ENCODE results near the gene ATG12. TPM values are rescaled to one million over a fixed set of nuclear protein-coding genes. Genes with fewer than 3 reads are reported as not detected.

Gene ATG12
- total and polyA plus RNA-seq, 4 donors = 42.5 to 62.6 (median 48.9) TPM

DNA sequence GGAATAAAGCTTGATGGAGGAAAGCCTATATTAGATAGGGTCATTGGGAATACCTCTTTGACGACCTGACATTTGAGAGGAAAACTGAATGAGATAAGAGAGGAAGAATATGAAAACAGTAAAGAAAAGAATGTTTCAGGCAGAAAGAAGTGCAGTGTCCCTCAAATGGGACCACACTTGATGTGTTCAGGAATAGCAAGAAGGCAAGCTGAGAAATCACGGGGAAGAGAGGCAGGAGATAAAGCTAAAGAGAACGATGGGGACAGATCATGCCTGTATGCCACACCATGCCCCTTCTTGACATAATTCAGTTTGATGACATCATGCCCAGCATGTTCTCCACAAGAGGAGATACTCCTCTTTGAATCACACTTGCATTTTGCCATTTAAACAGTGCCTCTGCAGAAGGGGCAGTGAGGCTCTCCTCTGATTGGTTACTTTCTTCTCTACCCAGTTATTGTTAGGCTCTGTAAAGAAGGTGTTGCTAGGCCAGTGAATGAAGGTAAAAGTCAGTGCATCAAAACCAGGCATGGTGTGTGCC lies 8.0 kb upstream of the ATG12 start:
- H3K27ac ChIP-seq (ENCODE audit: low read depth in 1 of 2, low read length in 2 of 2) = no peak overlapping the region
- WGBS, 2 donors = 93 to 97% methylated on average over 3 of the region's 3 CpGs
- intact Hi-C loops (cut with DNase I) = loop anchor here (10.0 kb wide), 2 partner anchors 115 to 125 kb away; partner anchors contain the start of gene LVRN (in 1 of the 2)
- H3K9me3 ChIP-seq (ENCODE audit: control insufficient read depth, low read length) = no peaks in the 10 kb centered on the region
- DNase-seq = no peak
- no peak for ATAC-seq (ENCODE audit: low FRiP score)
- H3K27me3 ChIP-seq (ENCODE audit: control insufficient read depth in 1 of 2, insufficient read depth in 2 of 2, low read length in 1 of 2) = no peaks in the 10 kb centered on the region
- H3K4me1 ChIP-seq (ENCODE audit: control insufficient read depth in 1 of 2, insufficient read depth in 2 of 2, low read length in 2 of 2) = peaks cover 1 to 27% of the 10 kb centered on the region in 2 donors
- H3K4me3 ChIP-seq (ENCODE audit: low read length in 2 of 2) = no peak overlapping the region
- H3K36me3 ChIP-seq (ENCODE audit: control insufficient read depth in 1 of 2, insufficient read depth in 2 of 2, low read length in 1 of 2) = no peaks in the 10 kb centered on the region

DNA sequence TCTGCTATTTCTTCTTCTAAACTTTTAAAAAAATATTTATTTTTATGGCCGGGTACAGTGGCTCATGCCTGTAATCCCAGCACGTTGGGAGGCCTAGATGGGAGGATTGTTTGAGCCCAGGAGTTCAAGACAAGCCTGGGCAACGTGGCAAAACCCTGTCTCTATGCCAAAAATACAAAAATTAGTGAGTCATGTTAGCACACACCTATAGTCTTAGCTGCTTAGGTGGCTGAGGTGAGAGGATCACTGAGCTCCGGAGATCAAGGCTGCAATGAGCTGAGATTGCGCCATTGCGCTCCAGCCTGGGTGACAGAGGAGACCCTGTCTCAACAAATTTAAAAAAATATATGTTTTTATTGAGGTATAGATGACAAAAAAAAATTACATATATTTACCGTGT lies 5.9 kb upstream of the ATG12 start:
- H3K4me1 ChIP-seq (ENCODE audit: control insufficient read depth in 1 of 2, insufficient read depth in 2 of 2, low read length in 2 of 2) = peaks cover 1 to 29% of the 10 kb centered on the region in 2 donors
- no peaks in the 10 kb centered on the region for H3K27me3 ChIP-seq (ENCODE audit: control insufficient read depth in 1 of 2, insufficient read depth in 2 of 2, low read length in 1 of 2)
- intact Hi-C loops (cut with DNase I) = loop anchor here (10.0 kb wide), 2 partner anchors 118 to 128 kb away; partner anchors contain the start of gene LVRN (in 1 of the 2)
- WGBS, 2 donors = 78 to 79% methylated on average over 7 of the region's 7 CpGs
- H3K27ac ChIP-seq (ENCODE audit: low read depth in 1 of 2, low read length in 2 of 2) = no peak overlapping the region
- H3K36me3 ChIP-seq (ENCODE audit: control insufficient read depth in 1 of 2, insufficient read depth in 2 of 2, low read length in 1 of 2) = no peaks in the 10 kb centered on the region
- no peak overlapping the region for H3K4me3 ChIP-seq (ENCODE audit: low read length in 2 of 2)
- H3K9me3 ChIP-seq (ENCODE audit: control insufficient read depth, low read length) = no peaks in the 10 kb centered on the region
- DNase-seq = no peak
- no peak for ATAC-seq (ENCODE audit: low FRiP score)

- DNase-seq (no peak), ATAC-seq (ENCODE audit: low FRiP score) (no peak)
- peak overlapping the region; percentile 30 to 71 for H3K27ac ChIP-seq (ENCODE audit: low read depth in 1 of 2, low read length in 2 of 2)
- H3K4me3 ChIP-seq (ENCODE audit: low read length in 2 of 2) = peak overlapping the region in 1 of 2 donors; percentile 43
- intact Hi-C loops (cut with DNase I) = loop anchor here (5.0 to 10.0 kb wide), 4 partner anchors 120 to 223 kb away; partner anchors contain the start of genes ARL14EPL (in 1 of the 2) and LVRN (in 1 of the 2)
- peaks cover 0 to 20% of the 10 kb centered on the region in 2 donors for H3K4me1 ChIP-seq (ENCODE audit: control insufficient read depth in 1 of 2, insufficient read depth in 2 of 2, low read length in 2 of 2)
- 16 to 17% methylated on average over 7 of the region's 7 CpGs for WGBS, 2 donors
- H3K36me3 ChIP-seq (ENCODE audit: control insufficient read depth in 1 of 2, insufficient read depth in 2 of 2, low read length in 1 of 2) = no peaks in the 10 kb centered on the region
- no peaks in the 10 kb centered on the region for H3K27me3 ChIP-seq (ENCODE audit: control insufficient read depth in 1 of 2, insufficient read depth in 2 of 2, low read length in 1 of 2)
- no peaks in the 10 kb centered on the region for H3K9me3 ChIP-seq (ENCODE audit: control insufficient read depth, low read length)
Measured at GRCh38 chr5:115844321-115844817, 3.0 kb upstream of the ATG12 start.

- DNase-seq (no peak), ATAC-seq (ENCODE audit: low FRiP score) (no peak)
- H3K4me3 ChIP-seq (ENCODE audit: low read length in 2 of 2) = peak overlapping the region; percentile 72 to 83
- intact Hi-C loops (cut with DNase I) = loop anchor here (5.0 to 10.0 kb wide), 4 partner anchors 121 to 224 kb away; partner anchors contain the start of genes ARL14EPL (in 1 of the 2) and LVRN (in 1 of the 2)
- H3K36me3 ChIP-seq (ENCODE audit: control insufficient read depth in 1 of 2, insufficient read depth in 2 of 2, low read length in 1 of 2) = no peaks in the 10 kb centered on the region
- peaks cover 0 to 15% of the 10 kb centered on the region in 2 donors for H3K4me1 ChIP-seq (ENCODE audit: control insufficient read depth in 1 of 2, insufficient read depth in 2 of 2, low read length in 2 of 2)
- H3K27me3 ChIP-seq (ENCODE audit: control insufficient read depth in 1 of 2, insufficient read depth in 2 of 2, low read length in 1 of 2) = no peaks in the 10 kb centered on the region
- no peak overlapping the region for H3K27ac ChIP-seq (ENCODE audit: low read depth in 1 of 2, low read length in 2 of 2)
- no peaks in the 10 kb centered on the region for H3K9me3 ChIP-seq (ENCODE audit: control insufficient read depth, low read length)
- WGBS, 2 donors = 19 to 21% methylated on average over 6 of the region's 6 CpGs
Measured at GRCh38 chr5:115843444-115844130, 2.2 kb upstream of the ATG12 start.

GRCh38 chr5:115842952-115843351 lies 1.6 kb upstream of the ATG12 start:
- intact Hi-C loops (cut with DNase I) = loop anchor here (5.0 to 10.0 kb wide), 4 partner anchors 122 to 224 kb away; partner anchors contain the start of genes ARL14EPL (in 1 of the 2) and LVRN (in 1 of the 2)
- WGBS, 2 donors = 5 to 7% methylated on average over 3 of the region's 3 CpGs
- Histone ChIP-seq H3K27me3 (ENCODE audit: control insufficient read depth in 1 of 2, insufficient read depth in 2 of 2, low read length in 1 of 2) (no peaks in the 10 kb centered on the region), H3K4me3 (ENCODE audit: low read length in 2 of 2) (peak overlapping the region; percentile 72 to 83), H3K4me1 (ENCODE audit: control insufficient read depth in 1 of 2, insufficient read depth in 2 of 2, low read length in 2 of 2) (peaks cover 0 to 15% of the 10 kb centered on the region in 2 donors), H3K36me3 (ENCODE audit: control insufficient read depth in 1 of 2, insufficient read depth in 2 of 2, low read length in 1 of 2) (no peaks in the 10 kb centered on the region), H3K27ac (ENCODE audit: low read depth in 1 of 2, low read length in 2 of 2) (no peak overlapping the region), H3K9me3 (ENCODE audit: control insufficient read depth, low read length) (no peaks in the 10 kb centered on the region)
- ATAC-seq (ENCODE audit: low FRiP score) (no peak), DNase-seq (no peak)

DNA sequence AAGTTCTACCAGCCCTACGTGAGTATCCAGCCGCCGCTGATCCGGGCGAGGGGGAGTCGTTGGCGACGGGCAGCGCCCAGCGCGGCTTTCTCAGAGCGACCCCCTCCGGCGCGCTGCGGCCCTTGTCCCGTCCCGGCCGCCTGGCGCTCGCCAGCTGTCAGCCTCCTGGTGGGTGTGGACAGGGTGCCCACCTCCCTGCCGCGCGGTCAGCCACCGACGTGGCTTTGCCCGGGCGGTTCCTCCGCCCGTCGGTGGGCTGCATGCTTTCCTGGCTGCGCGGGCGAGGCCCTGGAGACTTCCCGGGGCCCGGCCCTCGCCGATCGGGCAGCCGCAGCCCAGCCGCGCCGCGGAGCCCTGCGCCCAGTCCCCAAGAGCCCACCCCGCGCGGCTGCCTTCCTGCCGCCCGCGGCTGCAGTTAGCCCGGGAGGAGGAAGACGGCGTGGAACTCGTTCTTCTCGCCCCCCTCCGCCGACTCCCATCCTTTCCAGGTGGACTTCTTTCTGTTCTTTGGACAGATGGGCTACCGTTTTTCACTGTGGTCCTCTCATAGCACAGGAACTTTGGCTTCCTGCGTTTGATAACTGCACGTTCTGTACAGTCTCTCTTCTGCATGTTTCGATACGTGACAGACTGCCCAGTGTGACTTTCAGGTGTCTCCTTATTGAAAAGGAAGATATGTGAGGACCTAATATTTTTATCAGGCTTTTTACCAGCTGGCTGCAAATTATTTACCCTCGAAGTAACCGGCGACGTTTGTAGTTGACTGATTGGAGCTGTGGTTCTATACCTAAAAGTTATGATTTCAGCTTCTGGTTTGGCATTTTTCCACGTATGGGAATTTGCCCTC lies 947 bp upstream of the ATG12 start:
- no peak for DNase-seq
- H3K27ac ChIP-seq (ENCODE audit: low read depth in 1 of 2, low read length in 2 of 2) = peak overlapping the region; percentile 58 to 80
- H3K4me1 ChIP-seq (ENCODE audit: control insufficient read depth in 1 of 2, insufficient read depth in 2 of 2, low read length in 2 of 2) = peaks cover 0 to 15% of the 10 kb centered on the region in 2 donors
- no peaks in the 10 kb centered on the region for H3K27me3 ChIP-seq (ENCODE audit: control insufficient read depth in 1 of 2, insufficient read depth in 2 of 2, low read length in 1 of 2)
- ATAC-seq (ENCODE audit: low FRiP score) = peak; percentile 82
- H3K36me3 ChIP-seq (ENCODE audit: control insufficient read depth in 1 of 2, insufficient read depth in 2 of 2, low read length in 1 of 2) = no peaks in the 10 kb centered on the region
- intact Hi-C loops (cut with DNase I) = loop anchor here (5.0 to 10.0 kb wide), 4 partner anchors 122 to 225 kb away; partner anchors contain the start of genes ARL14EPL (in 1 of the 2) and LVRN (in 1 of the 2)
- peak overlapping the region; percentile 72 to 83 for H3K4me3 ChIP-seq (ENCODE audit: low read length in 2 of 2)
- H3K9me3 ChIP-seq (ENCODE audit: control insufficient read depth, low read length) = no peaks in the 10 kb centered on the region
- 0% methylated on average over 43 to 68 of the region's 68 CpGs for WGBS, 2 donors

GRCh38 chr5:115840873-115841272 lies 492 bp downstream of the ATG12 start:
- intact Hi-C loops (cut with DNase I) = loop anchor here (5.0 to 10.0 kb wide), 4 partner anchors 124 to 226 kb away; partner anchors contain the start of genes ARL14EPL (in 1 of the 2) and LVRN (in 1 of the 2)
- H3K27ac ChIP-seq (ENCODE audit: low read depth in 1 of 2, low read length in 2 of 2) = peak overlapping the region; percentile 57 to 83
- DNase-seq = no peak

More at GRCh38 chr5:115840873-115841272, 492 bp downstream of the ATG12 start:
- H3K4me1 ChIP-seq (ENCODE audit: control insufficient read depth in 1 of 2, insufficient read depth in 2 of 2, low read length in 2 of 2) = peaks cover 0 to 11% of the 10 kb centered on the region in 2 donors
- ATAC-seq (ENCODE audit: low FRiP score) = no peak
- 0 to 3% methylated on average over 5 of the region's 5 CpGs for WGBS, 2 donors
- H3K4me3 ChIP-seq (ENCODE audit: low read length in 2 of 2) = peak overlapping the region; percentile 65 to 72
- H3K27me3 ChIP-seq (ENCODE audit: control insufficient read depth in 1 of 2, insufficient read depth in 2 of 2, low read length in 1 of 2) = no peaks in the 10 kb centered on the region
- H3K9me3 ChIP-seq (ENCODE audit: control insufficient read depth, low read length) = no peaks in the 10 kb centered on the region
- peaks cover 0 to 2% of the 10 kb centered on the region in 2 donors for H3K36me3 ChIP-seq (ENCODE audit: control insufficient read depth in 1 of 2, insufficient read depth in 2 of 2, low read length in 1 of 2)
